BE2C (cell line): ENCODE data around the gene RAB6B.

Source experiments
- DNase-seq: peaks from one replicate; pipeline ENCODE4 v3.0.0-alpha.2; 2020
- H3K27me3 ChIP-seq: fragments of 250-450 bp; sonication (Bioruptor Pico); 2 replicates; pipeline ENCODE4 v1.5.1; 2020; ENCODE audit warnings: mild to moderate bottlenecking
- H3K36me3 ChIP-seq: fragments of 250-450 bp; sonication (Bioruptor Pico); 2 replicates; pipeline ENCODE4 v1.5.1; 2020; ENCODE audit warnings: mild to moderate bottlenecking
- H3K4me1 ChIP-seq: fragments of 250-450 bp; sonication (Bioruptor Pico); 2 replicates; pipeline ENCODE4 v1.5.1; 2020
- H3K4me3 ChIP-seq: 2 replicates; pipeline ENCODE4 v1.5.1; 2011; ENCODE audit warnings: low read depth, low read length
- H3K9me3 ChIP-seq: fragments of 250-450 bp; sonication (Bioruptor Pico); 2 replicates; pipeline ENCODE4 v1.5.1; 2020
- TF ChIP-seq, protein P1 (sequence below): IDR thresholded peaks from 2 replicates; pipeline ENCODE4 v1.5.1; 2012; ENCODE audit warnings: mild to moderate bottlenecking, low read depth, low read length

RAB6B gene

DNA sequence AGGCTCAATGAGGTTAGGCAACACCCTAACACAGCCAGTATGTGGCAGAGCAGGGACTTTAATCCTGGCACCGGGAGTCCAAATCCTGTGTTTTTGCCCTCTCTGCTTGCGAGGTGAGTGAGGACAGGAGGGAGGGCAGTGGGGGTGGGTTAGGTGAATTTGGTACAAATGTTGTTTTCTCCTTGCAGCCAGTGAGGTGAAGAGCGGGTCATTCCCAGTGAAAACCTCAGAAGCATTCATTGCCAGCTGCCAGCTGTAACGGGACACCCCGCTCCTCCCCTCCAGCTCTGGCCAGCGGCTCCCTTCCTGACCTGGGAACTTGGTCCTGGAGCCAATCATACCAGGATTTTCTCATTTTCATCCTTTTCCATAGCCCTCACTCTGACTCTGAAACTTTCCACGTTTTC is 45.7 kb upstream of the RAB6B start:
- DNase-seq: no peak
- H3K36me3 ChIP-seq: no peaks in the 10 kb centered on the region
- TF ChIP-seq, protein P1, sequence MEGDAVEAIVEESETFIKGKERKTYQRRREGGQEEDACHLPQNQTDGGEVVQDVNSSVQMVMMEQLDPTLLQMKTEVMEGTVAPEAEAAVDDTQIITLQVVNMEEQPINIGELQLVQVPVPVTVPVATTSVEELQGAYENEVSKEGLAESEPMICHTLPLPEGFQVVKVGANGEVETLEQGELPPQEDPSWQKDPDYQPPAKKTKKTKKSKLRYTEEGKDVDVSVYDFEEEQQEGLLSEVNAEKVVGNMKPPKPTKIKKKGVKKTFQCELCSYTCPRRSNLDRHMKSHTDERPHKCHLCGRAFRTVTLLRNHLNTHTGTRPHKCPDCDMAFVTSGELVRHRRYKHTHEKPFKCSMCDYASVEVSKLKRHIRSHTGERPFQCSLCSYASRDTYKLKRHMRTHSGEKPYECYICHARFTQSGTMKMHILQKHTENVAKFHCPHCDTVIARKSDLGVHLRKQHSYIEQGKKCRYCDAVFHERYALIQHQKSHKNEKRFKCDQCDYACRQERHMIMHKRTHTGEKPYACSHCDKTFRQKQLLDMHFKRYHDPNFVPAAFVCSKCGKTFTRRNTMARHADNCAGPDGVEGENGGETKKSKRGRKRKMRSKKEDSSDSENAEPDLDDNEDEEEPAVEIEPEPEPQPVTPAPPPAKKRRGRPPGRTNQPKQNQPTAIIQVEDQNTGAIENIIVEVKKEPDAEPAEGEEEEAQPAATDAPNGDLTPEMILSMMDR: no peak
- H3K4me1 ChIP-seq: peaks cover 15% of the 10 kb centered on the region
- no peaks in the 10 kb centered on the region for H3K27me3 ChIP-seq
- no peak overlapping the region for H3K4me3 ChIP-seq
- H3K9me3 ChIP-seq: no peaks in the 10 kb centered on the region

DNA sequence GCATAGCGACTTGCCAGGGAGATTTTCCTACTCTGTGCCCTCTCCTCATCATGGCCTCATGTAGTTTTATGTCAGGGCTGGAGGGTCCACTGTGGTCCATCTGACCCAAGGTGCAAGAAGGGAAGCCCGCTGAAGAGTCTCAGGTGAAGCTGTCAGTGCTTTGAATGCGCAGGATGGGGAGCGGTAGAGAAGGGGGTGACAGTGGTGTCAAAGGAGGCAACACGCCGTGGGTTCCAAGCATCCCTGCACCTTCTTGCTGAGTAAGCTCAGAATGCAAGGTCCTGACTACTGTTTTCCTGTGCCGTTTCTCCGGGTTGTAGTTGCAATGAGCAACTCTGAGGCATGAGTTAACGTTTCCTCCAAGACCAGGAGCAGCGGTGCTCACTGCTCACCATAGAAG is 44.9 kb upstream of the RAB6B start:
- Histone ChIP-seq H3K4me3 (no peak overlapping the region), H3K27me3 (no peaks in the 10 kb centered on the region), H3K9me3 (no peaks in the 10 kb centered on the region), H3K36me3 (no peaks in the 10 kb centered on the region), H3K4me1 (peaks cover 14% of the 10 kb centered on the region)
- DNase-seq: no peak
- TF ChIP-seq, protein P1: no peak

DNA sequence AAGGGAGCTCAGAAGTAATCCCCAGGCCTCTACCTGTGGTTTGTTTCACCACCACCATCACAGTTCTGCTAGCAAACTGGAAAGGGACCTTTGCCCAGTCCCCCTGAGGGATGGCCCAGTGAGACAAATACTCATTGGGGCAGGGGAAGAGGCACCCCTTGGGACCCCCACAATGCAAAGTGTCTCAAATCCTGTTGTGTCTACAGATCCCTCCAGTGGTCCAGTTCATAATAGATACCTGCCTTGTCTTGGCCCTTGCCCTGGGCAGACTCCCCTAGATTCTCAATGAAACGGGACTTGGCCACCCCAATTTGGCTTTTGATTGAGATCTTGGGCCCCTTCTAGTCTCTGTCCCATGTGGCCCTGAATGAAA is 43.8 kb upstream of the RAB6B start:
- H3K27me3 ChIP-seq: no peaks in the 10 kb centered on the region

DNA sequence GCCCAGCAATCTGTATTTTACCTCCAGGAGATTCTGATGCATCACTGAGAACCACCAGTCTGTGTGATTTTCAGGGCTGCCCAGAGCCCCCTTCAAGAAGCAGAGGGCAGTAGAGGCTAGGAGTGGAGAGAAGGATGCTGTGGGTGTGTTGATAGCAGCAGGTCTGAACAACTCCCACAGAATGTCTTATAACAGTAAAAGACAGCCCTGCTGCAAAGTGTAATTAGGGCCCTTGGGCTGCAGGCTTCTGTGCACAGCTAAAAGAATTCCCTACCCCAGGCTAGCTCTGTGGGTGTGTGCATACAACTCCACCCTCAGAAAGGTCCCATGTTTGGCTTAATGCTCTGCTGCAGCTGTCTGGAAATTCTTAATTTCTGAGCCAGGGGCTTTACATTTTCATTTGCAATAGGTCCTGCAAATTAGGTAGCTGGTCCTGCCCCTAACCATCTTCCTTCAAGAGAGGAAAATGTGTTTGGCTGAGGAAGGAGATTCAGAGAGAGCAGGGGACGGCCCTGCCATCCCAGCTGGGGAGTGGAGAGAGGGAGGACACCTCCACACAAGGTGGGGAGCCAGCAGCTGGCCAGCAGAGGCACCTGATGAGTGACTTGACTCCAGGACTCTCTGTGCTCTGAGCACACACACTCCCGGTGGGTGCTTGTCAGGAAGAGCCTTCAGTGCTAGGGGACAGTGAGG is 43.2 kb upstream of the RAB6B start:
- Histone ChIP-seq H3K4me1 (0 out of 2 replicates have a peak, but pooled peaks cover 1% of the 10 kb centered on the region), H3K4me3 (no peak overlapping the region), H3K27me3 (no peaks in the 10 kb centered on the region), H3K36me3 (no peaks in the 10 kb centered on the region), H3K9me3 (no peaks in the 10 kb centered on the region)
- TF ChIP-seq, protein P1: peak; percentile 41
- DNase-seq: no peak

More for the DNA sequence above, 43.8 kb upstream of the RAB6B start:
- Histone ChIP-seq H3K4me1 (peaks cover 3% of the 10 kb centered on the region; the same call in 1 of the 2 replicates), H3K9me3 (no peaks in the 10 kb centered on the region), H3K4me3 (no peak overlapping the region), H3K36me3 (no peaks in the 10 kb centered on the region)
- DNase-seq: no peak
- TF ChIP-seq, protein P1: no peak

DNA sequence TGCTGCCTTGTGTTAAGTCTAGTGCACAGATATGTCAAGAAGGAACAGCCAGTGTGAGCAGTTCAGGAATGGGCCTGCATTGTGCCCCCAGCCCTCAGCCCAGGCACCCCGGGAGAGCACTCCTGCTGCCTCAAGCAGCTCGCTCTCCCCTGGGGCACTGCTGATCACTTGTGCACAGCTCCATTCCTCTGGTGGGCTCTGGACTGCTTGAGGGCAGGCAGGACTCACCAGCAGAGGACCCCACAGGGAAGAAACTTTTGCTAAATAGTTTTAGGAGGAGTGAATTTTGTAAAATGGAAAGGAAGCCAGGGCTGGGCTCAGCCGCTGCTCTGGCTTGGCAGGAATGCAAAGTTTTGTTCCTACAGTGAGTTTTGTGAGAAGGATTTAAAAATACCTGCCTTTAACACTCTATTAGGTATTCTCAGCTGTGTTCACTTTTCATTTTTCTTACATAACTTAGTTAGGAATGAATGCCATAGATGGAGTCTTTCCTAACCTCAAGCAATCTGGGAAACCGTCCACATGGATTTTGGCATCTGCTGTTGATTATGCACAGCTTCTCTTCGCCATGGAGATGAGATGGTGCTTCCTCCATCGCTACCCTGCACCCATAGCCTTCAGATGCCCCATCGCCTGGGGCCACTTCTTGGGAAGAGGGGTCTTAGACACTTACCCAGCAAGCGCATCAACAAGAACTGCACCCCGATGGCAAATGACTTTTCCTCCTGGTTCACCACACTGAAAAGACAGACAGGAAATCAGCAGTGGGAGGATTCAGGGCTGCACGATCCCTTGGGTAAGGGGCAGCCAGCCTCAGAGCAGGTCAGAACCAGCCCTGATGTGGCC is 42.3 kb upstream of the RAB6B start:
- Histone ChIP-seq H3K4me3 (no peak overlapping the region), H3K9me3 (no peaks in the 10 kb centered on the region), H3K36me3 (no peaks in the 10 kb centered on the region), H3K27me3 (no peaks in the 10 kb centered on the region), H3K4me1 (no peaks in the 10 kb centered on the region)
- DNase-seq: no peak
- TF ChIP-seq, protein P1: no peak
